ENCODE results near the gene OSBPL10. TPM values are rescaled to one million over a fixed set of nuclear protein-coding genes. Genes with fewer than 3 reads are reported as not detected.
A peak's percentile ranks its signal among the peaks of the same experiment; 100 is the strongest.
"Not testable (repeated sequence)": the region's sequence is repeated elsewhere in the genome, so short reads cannot be mapped to it uniquely, and the experiment has no call there.

OSBPL10 gene
- total RNA-seq, 1 donor = 29.0 TPM

DNA sequence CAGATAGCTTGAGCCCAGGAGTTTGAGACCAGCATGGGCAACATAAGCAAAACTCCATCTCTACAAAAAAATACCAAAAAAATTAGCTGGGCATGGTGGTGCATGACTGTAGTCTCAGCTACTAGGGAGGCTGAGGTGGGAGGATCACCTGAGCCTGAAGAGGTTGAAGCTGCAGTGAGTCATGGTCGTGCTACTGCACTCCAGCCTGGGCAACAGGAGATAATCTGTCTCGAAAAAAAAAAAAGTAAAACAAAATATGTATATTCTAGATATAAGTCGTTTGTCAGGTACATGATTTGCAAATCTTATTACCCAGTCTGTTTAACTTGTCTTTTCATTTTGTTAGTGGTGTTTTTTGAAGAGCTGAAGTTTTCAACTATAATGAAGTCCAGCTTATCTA lies 40.7 kb upstream of the OSBPL10 start:
- no peak for DNase-seq (ENCODE audit: insufficient read length, low spot score, missing footprints)
- TF ChIP-seq, protein P1, sequence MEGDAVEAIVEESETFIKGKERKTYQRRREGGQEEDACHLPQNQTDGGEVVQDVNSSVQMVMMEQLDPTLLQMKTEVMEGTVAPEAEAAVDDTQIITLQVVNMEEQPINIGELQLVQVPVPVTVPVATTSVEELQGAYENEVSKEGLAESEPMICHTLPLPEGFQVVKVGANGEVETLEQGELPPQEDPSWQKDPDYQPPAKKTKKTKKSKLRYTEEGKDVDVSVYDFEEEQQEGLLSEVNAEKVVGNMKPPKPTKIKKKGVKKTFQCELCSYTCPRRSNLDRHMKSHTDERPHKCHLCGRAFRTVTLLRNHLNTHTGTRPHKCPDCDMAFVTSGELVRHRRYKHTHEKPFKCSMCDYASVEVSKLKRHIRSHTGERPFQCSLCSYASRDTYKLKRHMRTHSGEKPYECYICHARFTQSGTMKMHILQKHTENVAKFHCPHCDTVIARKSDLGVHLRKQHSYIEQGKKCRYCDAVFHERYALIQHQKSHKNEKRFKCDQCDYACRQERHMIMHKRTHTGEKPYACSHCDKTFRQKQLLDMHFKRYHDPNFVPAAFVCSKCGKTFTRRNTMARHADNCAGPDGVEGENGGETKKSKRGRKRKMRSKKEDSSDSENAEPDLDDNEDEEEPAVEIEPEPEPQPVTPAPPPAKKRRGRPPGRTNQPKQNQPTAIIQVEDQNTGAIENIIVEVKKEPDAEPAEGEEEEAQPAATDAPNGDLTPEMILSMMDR (IDR thresholded peaks at IDR 0.05; ENCODE audit: extremely low read depth, low read depth, low read length) = no peak
- no peaks in the 10 kb centered on the region for H3K4me1 ChIP-seq (ENCODE audit: insufficient read depth, low read length)

DNA sequence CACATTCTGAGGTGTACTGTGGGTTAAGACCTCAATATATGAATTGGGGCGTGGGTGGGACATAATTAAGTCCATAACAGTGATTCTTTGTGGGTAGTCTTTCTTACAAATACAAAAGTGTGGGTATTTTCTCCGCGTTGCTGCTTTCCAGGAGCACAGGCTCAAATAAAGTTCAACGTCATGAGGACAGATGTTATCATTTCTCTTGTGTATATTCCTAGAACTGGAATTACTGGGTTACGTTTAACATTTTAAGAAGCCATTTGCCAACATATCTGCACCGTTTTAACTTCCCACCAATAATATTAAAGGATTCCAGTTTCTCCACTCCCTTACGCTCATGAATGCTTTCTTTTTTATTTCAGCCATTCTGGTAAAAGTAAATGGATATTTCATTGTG lies 40.1 kb upstream of the OSBPL10 start:
- H3K4me3 ChIP-seq (ENCODE audit: insufficient read depth, low read length) = no peak overlapping the region
- H3K27me3 ChIP-seq (ENCODE audit: insufficient read depth, low read length) = no peaks in the 10 kb centered on the region
- H3K79me2 ChIP-seq (ENCODE audit: insufficient read depth, low read length) = no peaks in the 10 kb centered on the region
- H3K4me1 ChIP-seq (ENCODE audit: insufficient read depth, low read length) = no peaks in the 10 kb centered on the region
- H4K20me1 ChIP-seq (ENCODE audit: insufficient read depth, low read length) = no peaks in the 10 kb centered on the region
- DNase-seq (ENCODE audit: insufficient read length, low spot score, missing footprints) = no peak
- H3K36me3 ChIP-seq (ENCODE audit: insufficient read depth, low read length) = no peaks in the 10 kb centered on the region
- TF ChIP-seq, protein P1 (IDR thresholded peaks at IDR 0.05; ENCODE audit: extremely low read depth, low read depth, low read length) = no peak
- no peaks in the 10 kb centered on the region for H3K9me3 ChIP-seq (ENCODE audit: low read depth, low read length)
- H3K4me2 ChIP-seq (ENCODE audit: insufficient read depth, low read length) = no peak overlapping the region
- no peak overlapping the region for H3K27ac ChIP-seq (ENCODE audit: low read depth, low read length)
- no peak overlapping the region for H2AFZ ChIP-seq (ENCODE audit: low read length)

More for the DNA sequence above, 40.7 kb upstream of the OSBPL10 start:
- no peaks in the 10 kb centered on the region for H3K9me3 ChIP-seq (ENCODE audit: low read depth, low read length)
- no peaks in the 10 kb centered on the region for H3K79me2 ChIP-seq (ENCODE audit: insufficient read depth, low read length)
- H3K4me3 ChIP-seq (ENCODE audit: insufficient read depth, low read length) = no peak overlapping the region
- H4K20me1 ChIP-seq (ENCODE audit: insufficient read depth, low read length) = no peaks in the 10 kb centered on the region
- H3K36me3 ChIP-seq (ENCODE audit: insufficient read depth, low read length) = no peaks in the 10 kb centered on the region
- H3K27me3 ChIP-seq (ENCODE audit: insufficient read depth, low read length) = no peaks in the 10 kb centered on the region
- H3K4me2 ChIP-seq (ENCODE audit: insufficient read depth, low read length) = no peak overlapping the region
- no peak overlapping the region for H3K27ac ChIP-seq (ENCODE audit: low read depth, low read length)
- no peak overlapping the region for H2AFZ ChIP-seq (ENCODE audit: low read length)

DNA sequence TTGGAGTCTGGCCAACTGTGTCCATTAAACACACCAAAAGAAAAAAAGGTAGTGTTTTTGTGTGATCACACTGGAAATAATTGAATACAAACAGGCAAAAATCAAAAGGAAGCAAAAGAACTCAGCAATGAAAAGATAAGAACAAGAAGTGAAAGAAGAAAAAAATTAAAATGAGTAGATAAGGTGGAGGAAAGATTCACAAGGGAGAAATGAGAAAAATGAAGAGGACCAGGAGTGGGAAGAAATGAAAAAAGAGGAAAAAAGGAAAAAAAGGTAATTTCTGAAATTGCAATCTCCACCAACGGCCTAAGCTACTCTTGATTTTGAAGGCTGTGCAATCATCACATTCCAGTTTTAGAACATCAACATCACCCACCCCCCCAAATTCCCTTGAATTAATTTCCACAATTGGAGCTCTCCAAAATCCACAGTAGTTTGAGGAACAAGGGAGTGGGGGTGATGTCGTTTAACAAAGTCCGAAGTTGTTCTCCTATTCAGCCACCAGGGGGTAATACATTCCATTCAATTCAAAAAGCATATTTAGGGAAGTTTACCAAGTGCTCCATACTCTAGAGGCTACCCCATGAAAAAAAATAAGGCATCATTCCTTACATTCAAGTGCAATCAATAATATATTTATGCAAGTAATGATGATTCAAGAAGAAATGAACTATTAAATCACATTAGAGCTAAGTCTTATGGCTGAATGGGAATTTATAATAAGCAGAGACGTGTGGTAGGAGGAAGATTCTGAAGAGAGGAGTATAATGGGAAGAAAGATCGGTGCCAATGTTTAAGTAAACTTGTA lies 37.9 kb upstream of the OSBPL10 start:
- Histone ChIP-seq H3K27me3 (ENCODE audit: insufficient read depth, low read length) (no peaks in the 10 kb centered on the region), H2AFZ (ENCODE audit: low read length) (no peak overlapping the region), H3K4me3 (ENCODE audit: insufficient read depth, low read length) (no peak overlapping the region), H3K79me2 (ENCODE audit: insufficient read depth, low read length) (no peaks in the 10 kb centered on the region), H3K4me1 (ENCODE audit: insufficient read depth, low read length) (no peaks in the 10 kb centered on the region), H3K36me3 (ENCODE audit: insufficient read depth, low read length) (no peaks in the 10 kb centered on the region), H3K27ac (ENCODE audit: low read depth, low read length) (no peak overlapping the region), H3K4me2 (ENCODE audit: insufficient read depth, low read length) (no peak overlapping the region), H4K20me1 (ENCODE audit: insufficient read depth, low read length) (no peaks in the 10 kb centered on the region), H3K9me3 (ENCODE audit: low read depth, low read length) (no peaks in the 10 kb centered on the region)
- DNase-seq (ENCODE audit: insufficient read length, low spot score, missing footprints) = peak; percentile 52
- TF ChIP-seq, protein P1 (IDR thresholded peaks at IDR 0.05; ENCODE audit: extremely low read depth, low read depth, low read length) = peak; percentile 68

DNA sequence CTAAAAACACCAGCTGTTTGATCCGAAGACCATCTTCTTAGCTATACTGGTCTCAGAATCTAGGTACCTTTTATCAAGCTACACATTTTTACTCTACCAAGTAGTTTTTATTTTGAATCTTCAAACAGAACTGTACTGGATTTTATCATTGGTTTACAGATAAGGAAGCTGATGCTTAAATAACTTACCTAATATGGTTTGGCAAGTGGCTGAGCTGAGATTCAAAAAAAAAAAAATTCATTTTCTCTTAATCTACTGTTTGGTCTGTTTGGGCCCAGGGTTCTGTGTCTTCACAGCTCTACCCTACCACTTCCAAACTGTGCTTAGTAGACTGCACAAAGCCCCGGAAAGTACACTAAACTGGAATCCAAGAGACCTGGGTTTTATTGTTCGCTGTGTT lies 36.2 kb upstream of the OSBPL10 start:
- H3K4me1 ChIP-seq (ENCODE audit: insufficient read depth, low read length) = no peaks in the 10 kb centered on the region
- H3K27me3 ChIP-seq (ENCODE audit: insufficient read depth, low read length) = no peaks in the 10 kb centered on the region
- TF ChIP-seq, protein P1 (IDR thresholded peaks at IDR 0.05; ENCODE audit: extremely low read depth, low read depth, low read length) = no peak
- H3K36me3 ChIP-seq (ENCODE audit: insufficient read depth, low read length) = no peaks in the 10 kb centered on the region
- H3K4me2 ChIP-seq (ENCODE audit: insufficient read depth, low read length) = no peak overlapping the region
- H3K79me2 ChIP-seq (ENCODE audit: insufficient read depth, low read length) = no peaks in the 10 kb centered on the region
- no peak for DNase-seq (ENCODE audit: insufficient read length, low spot score, missing footprints)
- no peaks in the 10 kb centered on the region for H4K20me1 ChIP-seq (ENCODE audit: insufficient read depth, low read length)
- no peak overlapping the region for H3K4me3 ChIP-seq (ENCODE audit: insufficient read depth, low read length)
- H2AFZ ChIP-seq (ENCODE audit: low read length) = no peak overlapping the region
- no peaks in the 10 kb centered on the region for H3K9me3 ChIP-seq (ENCODE audit: low read depth, low read length)
- no peak overlapping the region for H3K27ac ChIP-seq (ENCODE audit: low read depth, low read length)

DNA sequence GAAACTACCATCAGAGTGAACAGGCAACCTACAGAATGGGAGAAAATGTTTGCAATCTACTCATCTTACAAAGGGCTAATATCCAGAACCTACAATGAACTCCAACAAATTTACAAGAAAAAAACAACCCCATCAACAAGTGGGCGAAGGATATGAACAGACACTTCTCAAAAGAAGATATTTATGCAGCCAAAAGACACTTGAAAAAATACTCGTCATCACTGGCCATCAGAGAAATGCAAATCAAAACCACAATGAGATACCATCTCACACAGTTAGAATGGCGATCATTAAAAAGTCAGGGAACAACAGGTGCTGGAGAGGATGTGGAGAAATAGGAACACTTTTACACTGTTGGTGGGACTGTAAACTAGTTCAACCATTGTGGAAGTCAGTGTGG lies 34.6 kb upstream of the OSBPL10 start:
- not testable (repeated sequence) for H3K27ac ChIP-seq (ENCODE audit: low read depth, low read length); H3K9me3 ChIP-seq (ENCODE audit: low read depth, low read length); DNase-seq (ENCODE audit: insufficient read length, low spot score, missing footprints)

DNA sequence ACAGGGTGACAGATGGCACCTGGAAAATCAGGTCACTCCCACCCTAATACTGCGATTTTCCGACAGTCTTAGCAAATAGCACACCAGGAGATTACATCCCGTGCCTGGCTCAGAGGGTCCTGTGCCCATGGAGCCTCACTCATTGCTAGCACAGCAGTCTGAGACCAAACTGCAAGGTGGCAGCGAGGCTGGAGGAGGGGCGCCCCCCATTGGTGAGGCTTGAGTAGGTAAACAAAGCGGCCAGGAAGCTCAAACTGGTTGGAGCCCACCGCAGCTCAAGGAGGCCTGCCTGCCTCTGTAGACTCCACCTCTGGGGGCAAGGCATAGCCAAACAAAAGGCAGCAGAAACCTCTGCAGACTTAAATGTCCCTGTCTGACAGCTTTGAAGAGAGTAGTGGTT lies 29.6 kb upstream of the OSBPL10 start:
- not testable (repeated sequence) for H3K36me3 ChIP-seq (ENCODE audit: insufficient read depth, low read length); H3K4me1 ChIP-seq (ENCODE audit: insufficient read depth, low read length); H2AFZ ChIP-seq (ENCODE audit: low read length); H3K27me3 ChIP-seq (ENCODE audit: insufficient read depth, low read length); H3K4me3 ChIP-seq (ENCODE audit: insufficient read depth, low read length); DNase-seq (ENCODE audit: insufficient read length, low spot score, missing footprints); H3K4me2 ChIP-seq (ENCODE audit: insufficient read depth, low read length); H3K79me2 ChIP-seq (ENCODE audit: insufficient read depth, low read length); H4K20me1 ChIP-seq (ENCODE audit: insufficient read depth, low read length); H3K27ac ChIP-seq (ENCODE audit: low read depth, low read length); H3K9me3 ChIP-seq (ENCODE audit: low read depth, low read length)

More for the DNA sequence above, 34.6 kb upstream of the OSBPL10 start:
- not testable (repeated sequence) for H2AFZ ChIP-seq (ENCODE audit: low read length); H4K20me1 ChIP-seq (ENCODE audit: insufficient read depth, low read length); H3K27me3 ChIP-seq (ENCODE audit: insufficient read depth, low read length); H3K36me3 ChIP-seq (ENCODE audit: insufficient read depth, low read length); H3K79me2 ChIP-seq (ENCODE audit: insufficient read depth, low read length); H3K4me2 ChIP-seq (ENCODE audit: insufficient read depth, low read length); H3K4me3 ChIP-seq (ENCODE audit: insufficient read depth, low read length); H3K4me1 ChIP-seq (ENCODE audit: insufficient read depth, low read length)
